ENCODE data around the gene PVALEF. TPM values are rescaled to one million over a fixed set of nuclear protein-coding genes. Genes with fewer than 3 reads are reported as not detected.
A peak's percentile ranks its signal among the peaks of the same experiment; 100 is the strongest.
"Not testable (repeated sequence)": the region's sequence is repeated elsewhere in the genome, so short reads cannot be mapped to it uniquely, and the experiment has no call there.

PVALEF gene
- total RNA-seq, 4 donors from 2014 or later, result not detected

DNA sequence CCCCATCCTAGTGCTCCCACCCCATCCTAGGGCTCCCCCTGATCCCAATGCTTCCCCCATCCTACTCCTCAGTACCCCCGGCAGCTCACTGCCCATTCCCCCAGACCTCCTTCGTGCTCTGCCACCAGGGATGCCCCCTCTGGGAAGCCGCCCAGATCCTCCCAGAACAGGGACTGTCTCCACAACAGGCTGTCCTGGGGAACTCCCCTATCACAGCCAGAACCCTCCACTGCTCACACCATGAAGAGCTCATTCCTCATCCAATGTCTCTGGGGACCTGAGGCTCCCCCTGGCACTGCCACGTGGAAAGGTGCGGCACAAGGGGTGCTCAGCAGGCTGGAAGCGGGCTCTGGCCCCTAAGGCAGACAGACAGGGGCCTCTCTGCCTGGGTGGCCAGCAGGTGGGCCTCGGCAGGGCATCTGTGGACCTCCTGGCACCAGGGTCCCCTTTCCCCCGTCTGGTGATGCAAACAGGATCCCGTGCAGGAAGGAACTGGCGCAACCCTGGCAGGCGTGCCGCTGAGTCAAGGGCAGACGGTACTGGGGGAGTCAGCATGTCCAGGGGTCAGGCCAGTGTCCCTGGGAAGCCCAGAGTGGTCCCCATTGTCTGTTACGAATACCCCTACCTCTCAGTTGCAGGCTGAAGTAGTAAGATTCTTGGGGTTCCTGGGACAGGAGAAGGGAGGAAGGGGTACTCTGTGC lies 14.8 kb upstream of the PVALEF start:
- no CpG with 5 or more reads among the region's 14 CpGs for WGBS, 2 donors (ENCODE audit: low coverage in 1 of 2)
- Histone ChIP-seq H3K36me3 (no peaks in the 10 kb centered on the region), H3K27ac (no peak overlapping the region), H3K4me1 (no peaks in the 10 kb centered on the region), H3K27me3 (no peaks in the 10 kb centered on the region), H3K9me3 (no peaks in the 10 kb centered on the region), H3K4me3 (no peak overlapping the region)
- peak; percentile 37 for ATAC-seq
- no peak for TF ChIP-seq EP300 (IDR thresholded peaks at IDR 0.05)

DNA sequence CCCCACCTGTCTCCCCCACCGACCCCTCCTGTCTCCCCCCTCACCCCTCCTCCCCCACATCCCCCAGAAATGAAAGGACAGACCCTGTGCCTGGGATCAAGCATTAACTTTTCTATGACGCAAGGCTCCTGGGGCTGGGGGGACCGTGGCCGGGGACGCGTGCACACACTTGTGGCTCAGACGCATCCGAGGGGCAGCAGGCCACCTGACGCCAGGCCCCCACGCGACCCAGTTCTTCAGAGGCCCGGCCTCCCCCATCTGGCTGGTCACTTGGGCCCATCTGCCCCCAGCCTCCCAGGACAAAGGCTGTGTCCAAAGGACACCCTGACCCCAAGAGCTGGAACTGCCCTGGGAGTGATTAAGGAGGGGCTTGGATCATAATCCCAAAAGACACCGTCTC lies 14.0 kb upstream of the PVALEF start:
- no peak overlapping the region for H3K4me3 ChIP-seq
- no peaks in the 10 kb centered on the region for H3K4me1 ChIP-seq
- H3K27me3 ChIP-seq, result no peaks in the 10 kb centered on the region
- WGBS, 2 donors (ENCODE audit: low coverage in 1 of 2), result no CpG with 5 or more reads among the region's 13 CpGs
- no peak overlapping the region for H3K27ac ChIP-seq
- no peak for TF ChIP-seq POLR2AphosphoS5 (IDR thresholded peaks at IDR 0.05)
- no peak for TF ChIP-seq POLR2A (IDR thresholded peaks at IDR 0.05)
- TF ChIP-seq, protein P1, sequence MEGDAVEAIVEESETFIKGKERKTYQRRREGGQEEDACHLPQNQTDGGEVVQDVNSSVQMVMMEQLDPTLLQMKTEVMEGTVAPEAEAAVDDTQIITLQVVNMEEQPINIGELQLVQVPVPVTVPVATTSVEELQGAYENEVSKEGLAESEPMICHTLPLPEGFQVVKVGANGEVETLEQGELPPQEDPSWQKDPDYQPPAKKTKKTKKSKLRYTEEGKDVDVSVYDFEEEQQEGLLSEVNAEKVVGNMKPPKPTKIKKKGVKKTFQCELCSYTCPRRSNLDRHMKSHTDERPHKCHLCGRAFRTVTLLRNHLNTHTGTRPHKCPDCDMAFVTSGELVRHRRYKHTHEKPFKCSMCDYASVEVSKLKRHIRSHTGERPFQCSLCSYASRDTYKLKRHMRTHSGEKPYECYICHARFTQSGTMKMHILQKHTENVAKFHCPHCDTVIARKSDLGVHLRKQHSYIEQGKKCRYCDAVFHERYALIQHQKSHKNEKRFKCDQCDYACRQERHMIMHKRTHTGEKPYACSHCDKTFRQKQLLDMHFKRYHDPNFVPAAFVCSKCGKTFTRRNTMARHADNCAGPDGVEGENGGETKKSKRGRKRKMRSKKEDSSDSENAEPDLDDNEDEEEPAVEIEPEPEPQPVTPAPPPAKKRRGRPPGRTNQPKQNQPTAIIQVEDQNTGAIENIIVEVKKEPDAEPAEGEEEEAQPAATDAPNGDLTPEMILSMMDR (IDR thresholded peaks at IDR 0.05), result no peak
- no peak for TF ChIP-seq EP300 (IDR thresholded peaks at IDR 0.05)
- no peak for ATAC-seq
- no peaks in the 10 kb centered on the region for H3K36me3 ChIP-seq
- H3K9me3 ChIP-seq, result no peaks in the 10 kb centered on the region

DNA sequence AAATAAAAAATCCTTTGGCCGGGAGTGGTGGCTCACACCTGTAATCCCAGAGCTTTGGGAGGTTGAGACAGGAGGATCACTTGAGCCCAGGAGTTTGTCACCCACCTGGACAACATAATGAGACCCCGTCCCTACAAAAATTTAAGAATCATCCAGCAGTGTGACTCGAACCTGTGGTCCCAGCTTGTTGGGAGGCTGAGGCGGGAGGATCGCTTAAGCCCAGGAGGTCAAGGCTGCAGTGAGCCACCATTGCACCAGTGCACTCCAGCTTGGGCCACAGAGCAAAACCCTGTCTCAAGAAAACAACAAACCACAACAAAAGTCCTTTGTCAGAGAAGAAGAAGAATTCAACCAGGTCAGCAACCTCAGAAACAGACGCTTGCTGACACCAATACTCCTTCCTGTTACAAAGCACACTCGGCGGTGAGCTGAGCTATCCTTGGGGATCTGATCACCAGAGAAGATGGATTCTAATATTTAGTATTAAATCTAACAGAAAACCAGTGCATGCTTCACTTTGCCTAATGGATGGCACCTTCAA lies 12.9 kb upstream of the PVALEF start:
- no peak for ATAC-seq
- TF ChIP-seq EP300 (IDR thresholded peaks at IDR 0.05) (no peak), POLR2A (IDR thresholded peaks at IDR 0.05) (no peak), POLR2AphosphoS5 (IDR thresholded peaks at IDR 0.05) (no peak)
- TF ChIP-seq, protein P1 (IDR thresholded peaks at IDR 0.05), result no peak
- no peaks in the 10 kb centered on the region for H3K27me3 ChIP-seq
- no peaks in the 10 kb centered on the region for H3K36me3 ChIP-seq
- H3K9me3 ChIP-seq, result no peaks in the 10 kb centered on the region
- H3K4me1 ChIP-seq, result no peaks in the 10 kb centered on the region
- WGBS, 2 donors (ENCODE audit: low coverage in 1 of 2), result 79 to 80% methylated on average over 6 to 8 of the region's 8 CpGs
- H3K4me3 ChIP-seq, result no peak overlapping the region
- H3K27ac ChIP-seq, result no peak overlapping the region

DNA sequence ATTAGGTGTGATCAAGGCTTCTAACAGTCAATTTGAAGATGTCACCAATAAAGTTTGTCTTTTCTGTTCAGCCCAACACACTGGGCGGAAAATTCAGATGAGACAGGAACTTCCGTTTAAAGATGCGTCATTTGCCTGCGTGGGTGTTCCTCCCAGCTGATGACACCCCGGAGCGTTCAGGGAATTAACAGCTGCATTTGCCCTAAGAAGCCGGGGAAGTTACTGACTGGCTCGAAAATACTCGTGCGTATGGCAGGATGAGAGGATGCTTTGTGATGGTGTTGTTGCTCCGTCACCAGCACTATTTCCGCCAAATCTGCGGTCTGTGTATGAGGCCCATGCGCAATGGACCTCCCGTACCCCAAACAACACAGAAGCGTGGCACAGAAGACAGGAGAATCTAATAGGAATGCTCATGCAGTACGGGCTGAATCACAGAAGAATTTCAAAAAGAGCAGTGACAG lies 11.9 kb upstream of the PVALEF start:
- WGBS, 2 donors (ENCODE audit: low coverage in 1 of 2), result 78 to 87% methylated on average over 6 to 12 of the region's 17 CpGs
- Histone ChIP-seq H3K27ac (no peak overlapping the region), H3K27me3 (no peaks in the 10 kb centered on the region), H3K4me3 (no peak overlapping the region), H3K36me3 (no peaks in the 10 kb centered on the region), H3K4me1 (no peaks in the 10 kb centered on the region), H3K9me3 (no peaks in the 10 kb centered on the region)
- no peak for ATAC-seq
- TF ChIP-seq EP300 (IDR thresholded peaks at IDR 0.05), result no peak
- TF ChIP-seq POLR2AphosphoS5 (IDR thresholded peaks at IDR 0.05), result no peak
- no peak for TF ChIP-seq POLR2A (IDR thresholded peaks at IDR 0.05)
- TF ChIP-seq, protein P1 (IDR thresholded peaks at IDR 0.05), result no peak

DNA sequence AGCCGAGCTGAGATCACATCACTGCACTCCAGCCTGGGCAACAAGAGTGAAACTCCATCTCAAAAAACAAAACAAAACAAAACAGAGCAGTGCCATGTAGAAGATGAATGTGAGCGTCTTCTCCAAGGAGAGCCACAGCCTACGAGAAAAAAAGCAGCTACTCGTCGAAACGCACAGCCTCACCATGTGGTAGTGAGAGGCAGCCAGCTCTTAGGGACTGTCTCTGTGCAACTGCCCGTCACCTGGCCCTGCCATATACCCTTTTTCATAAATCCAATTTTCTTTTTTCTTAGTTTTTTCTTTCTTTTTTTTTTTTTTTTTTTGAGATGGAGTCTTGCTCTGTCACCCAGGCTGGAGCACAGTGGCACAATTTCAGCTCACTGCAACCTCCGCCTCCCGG lies 11.3 kb upstream of the PVALEF start:
- not testable (repeated sequence) for H3K27ac ChIP-seq, H3K27me3 ChIP-seq, H3K4me3 ChIP-seq, H3K4me1 ChIP-seq, H3K9me3 ChIP-seq, H3K36me3 ChIP-seq, ATAC-seq
- 87 to 94% methylated on average over 5 to 7 of the region's 9 CpGs for WGBS, 2 donors (ENCODE audit: low coverage in 1 of 2)

DNA sequence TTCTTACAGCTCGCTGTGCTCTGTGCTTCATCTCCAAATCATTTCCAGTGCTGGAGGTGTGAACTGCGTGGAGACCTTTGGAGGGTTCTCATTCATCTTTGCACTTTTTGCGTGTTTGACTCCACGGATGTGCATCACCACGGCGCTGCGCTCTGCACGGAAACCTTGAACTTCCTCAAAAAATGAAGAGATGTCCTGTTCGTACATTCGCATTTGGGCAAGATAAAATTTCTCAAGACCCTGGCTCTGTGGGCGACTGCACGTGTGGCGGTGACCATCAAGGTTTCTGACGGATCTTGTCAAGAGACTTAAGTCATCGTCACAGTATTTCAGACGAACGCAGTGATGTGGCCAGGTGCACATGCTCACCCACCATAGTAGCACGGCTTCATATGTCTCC lies 10.3 kb upstream of the PVALEF start:
- no peak for ATAC-seq
- TF ChIP-seq POLR2A (IDR thresholded peaks at IDR 0.05) (no peak), EP300 (IDR thresholded peaks at IDR 0.05) (no peak), POLR2AphosphoS5 (IDR thresholded peaks at IDR 0.05) (no peak)
- TF ChIP-seq, protein P1 (IDR thresholded peaks at IDR 0.05), result no peak
- WGBS, 2 donors (ENCODE audit: low coverage in 1 of 2), result 94% methylated on average over 15 to 17 of the region's 18 CpGs

More for the DNA sequence above, 10.3 kb upstream of the PVALEF start:
- Histone ChIP-seq H3K4me1 (peaks cover 0 to 4% (median 0%) of the 10 kb centered on the region in 3 donors), H3K9me3 (no peaks in the 10 kb centered on the region), H3K27ac (no peak overlapping the region), H3K4me3 (no peak overlapping the region), H3K36me3 (no peaks in the 10 kb centered on the region), H3K27me3 (peaks cover 3% of the 10 kb centered on the region)

Measured in gastroesophageal sphincter (tissue), 4 donors.